8988T (cell line): ENCODE results near the gene IGFL2.
"Not testable (repeated sequence)": the region's sequence is repeated elsewhere in the genome, so short reads cannot be mapped to it uniquely, and the experiment has no call there.

Experiments
- DNase-seq: peaks from one replicate; pipeline ENCODE4 v3.0.0; 2011

The IGFL2 gene

DNA sequence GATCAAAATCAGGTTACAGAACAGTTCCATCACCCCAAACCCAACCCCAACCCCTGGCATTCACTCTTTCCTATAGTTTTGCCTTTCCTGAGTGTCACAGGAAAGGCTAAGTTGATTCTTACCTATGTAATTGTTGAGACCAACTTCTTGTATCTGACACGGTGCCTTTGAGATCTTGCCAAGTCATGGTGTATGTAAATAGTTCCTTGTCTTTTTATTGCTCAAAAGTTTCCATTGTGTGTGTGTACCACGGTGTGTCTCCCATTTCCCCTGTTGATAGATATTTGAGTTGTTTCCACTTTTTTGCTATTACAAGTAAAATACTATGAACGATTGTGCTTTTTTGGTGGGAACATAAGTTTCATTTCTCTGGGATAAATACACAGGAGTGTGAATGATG lies 3.3 kb upstream of the IGFL2 start:
- no peak for DNase-seq

DNA sequence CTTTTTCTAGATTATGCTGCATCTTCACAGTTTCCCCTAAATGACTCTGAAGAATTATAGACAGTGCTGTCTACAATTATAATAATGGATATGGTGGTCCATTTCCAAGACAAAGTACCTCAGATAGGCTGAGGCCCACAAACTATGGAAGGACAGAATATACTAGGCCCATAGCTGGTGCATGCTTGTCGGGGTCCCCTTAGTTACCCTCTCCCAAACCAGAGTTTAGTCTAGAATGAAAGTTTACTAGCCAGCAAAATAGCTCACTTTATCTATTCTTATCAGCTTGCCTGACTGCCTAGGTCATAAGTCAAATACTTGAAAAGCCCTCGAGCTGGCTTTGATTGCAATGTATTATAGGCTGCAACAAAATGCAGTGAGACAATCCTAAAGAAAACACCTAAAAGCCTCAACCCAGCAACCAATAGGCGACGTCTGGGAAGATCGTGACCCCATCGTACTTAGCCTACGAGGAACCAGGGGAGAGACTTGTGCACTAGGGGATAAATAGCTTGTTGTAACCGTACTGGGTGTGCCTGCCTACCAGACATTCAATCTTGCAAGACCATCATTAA lies 785 bp upstream of the IGFL2 start:
- DNase-seq: no peak

DNA sequence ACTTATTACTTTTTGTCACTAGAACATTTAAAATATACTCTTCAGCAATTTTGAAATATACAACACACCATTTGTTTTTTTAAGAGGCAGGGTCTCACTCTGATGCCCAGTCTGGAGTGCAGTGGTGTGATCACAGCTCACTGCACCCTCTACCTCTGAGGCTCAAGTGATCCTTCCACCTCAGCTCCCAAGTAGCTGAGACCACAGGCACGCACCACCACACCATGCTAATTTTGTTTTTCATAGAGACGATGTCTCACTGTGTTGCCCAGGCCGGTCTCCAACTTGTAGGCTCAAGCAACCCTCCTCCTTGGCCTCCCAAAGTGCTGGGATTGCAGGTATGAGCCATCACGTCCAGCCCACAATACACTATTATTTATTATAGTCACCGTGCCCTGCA lies 2.6 kb downstream of the IGFL2 start:
- no peak for DNase-seq

DNA sequence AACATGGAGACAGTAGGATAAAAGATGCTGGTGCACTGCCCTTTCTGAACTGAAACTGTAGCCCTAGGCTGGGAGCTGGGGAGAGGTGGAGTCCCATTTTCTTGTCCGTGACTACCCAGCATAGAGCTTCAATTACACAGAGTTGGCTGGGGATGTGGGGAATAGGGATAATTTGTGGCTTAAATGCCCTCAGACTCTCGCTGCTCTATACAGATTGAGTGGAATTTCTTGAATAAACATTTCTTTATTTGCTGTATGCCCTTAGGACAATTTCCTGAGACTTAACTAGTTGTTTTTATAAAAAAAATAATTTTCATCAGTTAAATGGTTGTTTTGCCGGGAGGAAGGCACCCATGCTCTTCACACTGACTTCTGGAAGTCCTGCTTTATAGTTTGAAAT lies 7.2 kb downstream of the IGFL2 start:
- no peak for DNase-seq

DNA sequence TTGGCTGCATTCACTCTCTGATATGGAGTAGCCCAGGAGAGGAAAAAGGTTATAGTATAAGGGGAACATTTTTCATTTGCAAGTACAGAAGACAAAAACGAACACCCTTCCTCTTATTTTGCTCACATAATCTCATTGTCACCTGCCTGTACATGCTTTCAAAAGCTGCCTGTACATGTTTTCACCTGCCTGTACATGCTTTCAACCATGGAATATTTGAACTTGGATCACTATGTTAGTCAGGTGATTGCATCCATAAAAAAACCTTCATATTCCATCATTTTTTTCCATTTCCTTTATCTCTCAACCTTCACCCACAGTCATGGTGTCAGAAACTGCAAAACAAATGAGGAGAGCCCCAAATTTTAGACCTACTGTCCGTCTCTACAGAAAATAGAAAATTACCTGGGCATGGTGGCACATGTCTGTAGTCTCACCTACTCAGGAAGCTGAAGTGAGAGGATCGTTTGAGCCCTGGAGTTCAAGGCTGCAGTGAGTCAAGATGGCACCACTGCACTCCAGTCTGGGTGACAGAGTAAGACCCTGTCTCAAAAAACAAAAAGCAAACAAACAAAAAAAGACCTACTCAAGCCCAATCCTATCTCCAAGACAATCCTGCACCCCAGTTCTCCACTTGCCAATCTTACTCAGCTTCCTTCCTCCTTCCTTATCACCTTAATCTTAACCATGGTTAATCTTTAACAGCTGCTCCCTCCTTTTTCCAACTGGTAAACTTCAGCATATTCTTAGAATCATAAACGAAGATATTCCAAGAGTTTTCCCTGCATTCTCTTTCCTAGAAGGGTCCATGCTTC lies 11.6 kb downstream of the IGFL2 start:
- DNase-seq: no peak

DNA sequence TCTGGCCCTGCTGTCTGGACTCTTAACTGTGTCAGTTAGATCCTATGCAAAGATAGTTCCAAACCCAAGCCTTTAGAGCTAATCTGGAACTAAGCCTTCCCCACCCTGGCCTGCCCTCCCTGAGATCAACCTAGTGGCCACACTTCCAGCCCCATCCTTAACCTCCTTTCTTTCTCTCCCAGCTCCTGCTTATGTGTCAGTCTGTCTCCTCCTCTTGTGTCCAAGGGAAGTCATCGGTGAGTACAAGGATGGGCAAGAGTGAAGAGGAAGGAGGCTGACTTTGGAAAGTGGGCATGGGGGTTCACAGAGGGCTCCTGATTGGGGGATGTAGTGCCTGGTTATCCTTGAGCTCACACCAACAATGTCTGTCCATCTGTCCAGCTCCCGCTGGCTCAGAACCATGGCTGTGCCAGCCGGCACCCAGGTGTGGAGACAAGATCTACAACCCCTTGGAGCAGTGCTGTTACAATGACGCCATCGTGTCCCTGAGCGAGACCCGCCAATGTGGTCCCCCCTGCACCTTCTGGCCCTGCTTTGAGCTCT lies 12.3 kb downstream of the IGFL2 start:
- no peak for DNase-seq

DNA sequence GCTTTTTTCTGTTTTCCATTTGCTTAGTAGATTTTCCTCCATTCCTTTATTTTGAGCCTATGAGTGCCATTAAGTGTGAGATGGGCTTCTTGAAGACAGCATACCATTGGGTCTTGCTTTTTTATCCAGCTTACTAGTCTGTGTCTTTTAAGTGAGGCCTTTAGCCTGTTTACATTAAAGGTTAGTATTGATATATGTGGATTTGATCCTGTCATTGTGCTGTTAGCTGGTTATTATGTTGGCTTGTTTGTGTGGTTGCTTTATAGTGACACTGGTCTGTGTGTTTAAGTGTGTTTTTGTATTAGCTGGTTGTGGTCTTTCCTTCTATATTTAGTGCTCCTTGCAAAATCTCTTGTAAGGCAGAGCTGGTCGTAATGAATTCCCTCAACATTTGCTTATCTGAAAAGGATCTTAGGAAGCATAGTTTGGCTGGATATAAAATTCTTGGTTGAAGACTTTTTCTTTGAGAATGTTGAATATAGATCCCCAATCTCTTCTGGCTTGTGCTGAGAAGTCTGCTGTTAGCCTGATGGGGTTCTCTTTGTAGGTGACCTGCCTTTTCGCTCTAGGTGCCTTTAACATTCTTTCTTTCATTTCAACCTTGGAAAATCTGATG lies 13.7 kb downstream of the IGFL2 start:
- DNase-seq: not testable (repeated sequence)

DNA sequence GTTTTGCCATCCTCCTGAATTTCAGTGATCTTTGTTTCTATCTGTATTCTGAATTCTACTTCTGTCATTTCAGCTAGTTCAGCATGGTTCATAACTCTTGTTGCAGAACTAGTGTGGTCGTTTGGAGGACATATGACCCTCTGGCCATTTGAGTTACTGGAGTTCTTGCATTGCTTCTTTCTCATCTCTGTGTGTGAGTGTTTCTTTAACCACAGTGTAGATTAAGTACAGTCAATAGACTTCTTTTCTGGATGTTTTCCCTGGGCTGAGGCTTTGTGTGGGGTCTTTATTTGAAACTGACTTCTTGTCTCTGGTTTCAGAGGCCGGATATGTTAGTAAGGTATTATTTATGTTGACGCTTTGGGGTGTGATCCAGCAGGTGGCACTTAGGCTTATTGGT lies 14.7 kb downstream of the IGFL2 start:
- no peak for DNase-seq

DNA sequence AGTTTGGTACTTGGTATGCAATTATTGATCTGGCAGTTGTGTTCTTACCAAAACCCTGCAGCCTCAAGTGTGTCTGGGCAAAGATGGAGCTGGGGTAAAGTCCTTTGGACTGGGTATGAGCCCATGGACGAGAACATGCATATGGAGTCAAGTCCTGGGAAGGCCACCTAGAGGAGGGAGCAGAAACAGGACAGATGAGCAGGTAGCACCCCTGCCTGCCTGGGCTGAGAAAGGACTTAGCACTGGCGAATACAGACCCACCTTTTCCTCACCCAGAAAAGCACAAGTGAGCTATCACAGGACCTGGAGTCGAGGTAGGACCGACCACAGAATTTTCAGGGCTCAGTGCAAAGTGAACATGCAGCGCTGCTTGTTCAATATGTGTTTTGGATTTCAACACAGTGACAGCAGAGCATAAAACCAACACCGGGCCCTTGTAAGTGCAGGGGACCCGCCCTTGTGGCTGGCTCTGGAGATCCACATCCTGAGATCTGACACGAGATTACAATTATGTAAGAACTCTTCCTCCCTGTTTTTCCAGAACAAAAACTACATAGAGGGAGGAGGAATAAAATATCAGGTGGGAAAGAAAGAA lies 25.9 kb downstream of the IGFL2 start:
- DNase-seq: no peak

DNA sequence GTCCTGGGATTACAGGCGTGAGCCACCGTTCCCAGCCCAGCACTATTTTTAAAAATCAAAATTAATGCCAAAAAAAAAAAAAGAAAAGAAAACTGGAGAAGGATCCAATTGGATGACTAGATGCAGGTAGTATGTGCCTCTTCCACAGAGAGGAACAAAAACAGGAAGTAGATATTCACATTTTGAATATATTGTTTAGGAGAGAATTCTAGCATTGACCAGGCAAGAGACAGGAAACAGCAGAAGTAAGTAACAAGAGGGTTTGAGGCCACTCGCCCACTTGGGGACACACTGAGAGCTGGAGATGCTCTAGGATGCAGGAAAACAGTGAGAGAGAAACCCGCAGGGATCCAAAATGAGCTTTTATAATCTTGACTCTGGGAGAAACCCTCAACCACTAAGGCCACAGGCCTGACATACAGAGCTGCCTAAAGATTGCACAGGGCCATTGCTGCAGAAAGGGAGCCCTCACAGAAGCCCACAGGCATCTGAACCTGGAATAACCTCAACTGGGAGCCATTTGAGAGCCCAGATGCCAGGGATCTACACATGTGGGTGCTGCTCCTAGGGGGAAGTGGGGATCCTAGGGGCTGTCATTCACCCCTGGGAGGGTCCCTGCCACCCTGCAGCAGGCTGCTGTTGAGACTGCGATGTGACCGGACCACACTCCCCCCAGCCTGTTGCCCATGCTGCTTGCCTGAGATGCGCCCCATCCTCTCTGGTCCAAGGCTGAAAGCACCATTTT lies 28.2 kb downstream of the IGFL2 start:
- no peak for DNase-seq

DNA sequence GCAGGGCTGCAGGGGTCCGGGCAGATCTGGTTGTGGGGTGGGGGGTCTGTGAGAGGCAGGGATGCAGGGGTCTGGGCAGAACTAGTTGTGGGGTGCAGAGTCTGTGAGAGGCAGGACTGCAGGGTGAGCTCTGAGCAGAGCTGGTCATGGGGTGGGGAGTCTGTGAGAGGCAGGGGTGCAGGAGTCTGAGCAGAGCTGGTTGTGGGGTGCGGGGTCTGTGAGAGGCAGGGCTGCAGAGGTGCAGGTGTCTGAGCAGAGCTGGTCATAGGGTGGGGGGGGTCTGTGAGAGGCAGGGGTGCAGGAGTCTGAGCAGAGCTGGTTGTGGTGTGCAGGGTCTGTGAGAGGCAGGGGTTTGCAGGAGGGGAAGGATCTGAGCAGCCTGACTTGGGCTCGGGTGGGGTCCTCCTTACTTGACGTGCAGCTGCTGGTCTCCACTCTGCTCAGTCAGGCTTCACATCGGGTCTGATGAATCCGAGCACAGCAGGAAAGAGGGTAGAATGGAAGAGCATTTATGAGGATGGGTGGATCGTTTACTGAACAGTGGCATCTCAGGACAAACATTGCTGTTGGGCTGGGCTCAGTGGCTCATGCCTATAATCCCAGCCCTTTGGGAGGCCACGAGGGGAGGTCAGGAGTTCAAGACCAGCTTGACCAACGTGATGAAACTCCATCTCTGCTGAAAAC lies 31.2 kb downstream of the IGFL2 start:
- no peak for DNase-seq

DNA sequence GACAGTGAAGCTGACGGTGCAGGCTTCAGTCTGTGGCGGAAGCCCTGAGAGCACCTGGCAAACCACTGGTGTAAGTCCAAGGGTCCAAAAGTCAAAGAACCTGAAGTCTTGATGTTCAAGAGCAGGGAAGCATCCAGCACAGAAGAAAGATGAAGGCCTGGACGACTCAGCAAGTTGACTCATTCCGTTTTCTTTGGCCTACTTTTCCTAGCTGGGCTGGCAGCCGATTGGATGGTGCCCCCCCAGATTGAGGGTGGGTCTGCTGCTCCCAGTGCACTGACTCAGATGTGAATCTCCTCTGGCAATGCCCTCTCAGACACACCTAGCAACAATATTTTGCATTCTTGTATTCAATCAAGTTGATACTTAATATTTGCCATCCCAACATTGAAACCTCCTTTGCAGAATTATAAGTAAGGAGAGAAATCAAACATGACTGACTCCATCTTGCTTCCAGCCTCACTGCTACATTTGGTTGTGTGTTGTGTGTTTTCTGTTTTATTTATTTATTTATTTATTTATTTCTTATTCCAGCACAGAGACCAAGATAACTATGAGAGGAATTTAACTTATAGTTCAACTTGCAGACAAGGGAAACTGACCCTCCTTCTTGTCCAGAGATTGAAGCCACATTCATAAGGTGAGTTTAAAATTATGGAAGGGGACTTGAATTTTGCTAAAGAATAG lies 32.8 kb downstream of the IGFL2 start:
- no peak for DNase-seq

DNA sequence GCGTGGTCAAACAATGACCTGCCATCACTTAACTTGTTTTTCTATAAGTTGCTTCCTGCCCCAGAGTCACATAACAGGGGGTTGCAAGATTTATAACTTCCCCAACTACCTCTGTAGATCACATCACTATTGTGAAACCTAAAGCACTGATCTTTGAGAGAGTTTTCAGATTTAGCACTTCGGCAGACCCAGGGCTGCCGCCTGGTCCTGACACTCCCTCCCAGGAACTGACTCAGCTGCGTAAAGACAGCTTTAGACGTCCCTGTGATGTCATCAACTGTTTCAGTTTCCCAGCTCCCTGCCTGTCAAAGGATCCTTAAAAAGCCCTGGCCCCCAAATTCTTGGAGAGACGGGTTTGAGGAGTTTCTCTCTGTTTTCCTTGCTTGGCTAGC lies 33.3 kb downstream of the IGFL2 start:
- DNase-seq: no peak

DNA sequence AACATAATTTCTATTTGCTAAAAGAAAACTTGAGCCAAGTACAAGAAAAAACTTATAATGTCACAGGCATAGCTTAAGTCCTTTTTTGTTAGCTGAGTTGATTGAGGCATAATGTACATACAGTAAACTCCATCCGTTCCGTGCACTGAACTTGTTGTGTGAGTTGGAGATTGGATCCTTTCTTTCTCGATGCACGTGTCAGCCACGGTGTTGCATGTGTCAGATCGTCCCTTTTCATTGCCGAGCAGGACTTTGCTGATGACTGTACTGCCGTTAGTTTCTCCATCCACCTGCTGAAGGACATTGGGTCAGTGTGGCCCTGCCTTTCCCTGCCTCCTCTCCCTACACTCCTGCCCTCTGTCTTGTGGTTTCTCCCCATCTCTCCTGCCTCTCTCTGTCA lies 34.4 kb downstream of the IGFL2 start:
- no peak for DNase-seq

DNA sequence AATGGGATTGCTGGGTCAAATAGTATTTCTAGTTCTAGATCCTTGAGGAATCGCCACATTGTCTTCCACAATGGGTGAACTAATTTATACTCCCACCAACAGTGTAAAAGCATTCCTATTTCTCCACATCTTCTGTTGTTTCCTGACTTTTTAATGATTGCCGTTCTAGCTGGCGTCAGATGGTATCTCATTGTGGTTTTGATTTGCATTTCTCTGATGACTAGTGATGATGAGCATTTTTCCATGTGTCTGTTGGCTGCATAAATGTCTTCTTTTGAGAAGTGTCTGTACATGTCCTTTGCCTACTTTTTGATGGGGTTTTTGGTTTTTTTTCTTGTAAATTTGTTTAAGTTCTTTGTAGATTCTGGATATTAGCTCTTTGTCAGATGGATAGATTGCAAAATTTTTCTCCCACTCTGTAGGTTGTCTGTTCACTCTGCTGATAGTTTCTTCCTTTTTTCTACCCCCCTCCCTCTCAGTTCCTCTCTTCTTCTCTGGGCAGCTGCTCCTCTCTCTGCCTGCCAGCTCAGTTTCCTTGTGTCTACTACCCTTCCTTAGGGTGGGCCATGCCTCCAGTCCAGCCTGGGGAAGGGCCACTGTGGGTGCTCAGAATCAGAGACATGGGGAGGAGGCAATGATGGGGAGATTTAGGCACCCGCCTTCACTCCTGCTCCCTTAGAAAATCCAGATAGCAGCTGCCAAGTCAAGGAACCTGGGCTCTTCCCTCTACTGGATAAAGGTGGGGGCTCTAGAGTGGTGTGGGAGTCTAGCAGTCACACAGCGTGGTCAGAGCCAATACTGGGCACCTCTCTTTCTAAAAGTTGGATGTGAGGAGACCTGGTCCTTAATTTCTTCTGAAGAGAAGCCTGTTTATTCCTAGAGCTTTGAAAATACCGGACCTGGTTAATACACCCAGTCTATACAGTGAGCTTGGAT lies 37.0 kb downstream of the IGFL2 start:
- DNase-seq: not testable (repeated sequence)

DNA sequence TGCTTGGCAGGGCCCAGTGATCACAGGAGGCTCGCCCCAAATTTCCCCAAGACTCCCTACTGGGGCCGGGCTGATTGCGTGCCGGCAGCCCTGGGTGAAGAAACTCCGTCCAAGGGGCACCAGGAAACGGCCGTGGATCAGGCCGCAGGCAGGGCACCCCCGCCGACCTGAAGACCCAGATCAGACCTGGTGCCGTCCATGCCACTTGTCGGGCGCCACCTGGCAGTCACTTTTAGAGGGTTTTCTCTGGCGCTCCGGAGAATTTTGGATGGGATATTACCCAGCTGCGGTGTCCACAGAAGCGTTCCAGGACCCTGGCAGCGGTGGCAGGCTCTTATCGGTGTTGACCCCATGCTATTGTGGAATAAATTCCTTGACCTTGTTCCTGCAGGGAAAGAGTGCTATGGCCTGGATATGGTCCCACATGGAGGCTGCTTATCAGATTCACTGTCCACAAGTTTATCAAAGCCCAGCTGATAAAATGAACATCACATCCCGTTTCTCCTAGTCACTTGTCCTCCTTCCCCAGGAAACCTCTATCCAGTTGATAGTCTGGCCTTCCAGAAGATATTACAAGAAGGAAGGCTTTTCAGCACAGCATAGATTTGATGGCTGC lies 38.2 kb downstream of the IGFL2 start:
- DNase-seq: no peak

DNA sequence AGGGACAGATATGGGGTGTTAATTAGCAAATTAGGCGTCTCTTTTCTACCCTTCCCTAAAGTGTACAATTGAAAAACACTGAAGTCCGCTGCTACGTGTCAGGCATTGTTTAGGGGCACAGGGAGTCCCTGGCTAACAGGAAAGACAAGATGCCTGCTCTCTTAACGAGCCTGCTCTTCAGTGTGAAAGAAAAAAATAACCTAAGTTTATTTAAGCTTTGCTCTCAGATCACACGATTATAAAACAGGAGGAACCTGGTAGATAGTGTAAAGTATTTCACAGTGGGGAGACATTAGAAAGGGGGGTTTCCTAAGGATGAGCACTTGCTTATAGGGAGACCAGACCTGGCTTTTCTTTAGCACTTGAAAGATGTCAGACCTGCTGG lies 38.7 kb downstream of the IGFL2 start:
- no peak for DNase-seq

DNA sequence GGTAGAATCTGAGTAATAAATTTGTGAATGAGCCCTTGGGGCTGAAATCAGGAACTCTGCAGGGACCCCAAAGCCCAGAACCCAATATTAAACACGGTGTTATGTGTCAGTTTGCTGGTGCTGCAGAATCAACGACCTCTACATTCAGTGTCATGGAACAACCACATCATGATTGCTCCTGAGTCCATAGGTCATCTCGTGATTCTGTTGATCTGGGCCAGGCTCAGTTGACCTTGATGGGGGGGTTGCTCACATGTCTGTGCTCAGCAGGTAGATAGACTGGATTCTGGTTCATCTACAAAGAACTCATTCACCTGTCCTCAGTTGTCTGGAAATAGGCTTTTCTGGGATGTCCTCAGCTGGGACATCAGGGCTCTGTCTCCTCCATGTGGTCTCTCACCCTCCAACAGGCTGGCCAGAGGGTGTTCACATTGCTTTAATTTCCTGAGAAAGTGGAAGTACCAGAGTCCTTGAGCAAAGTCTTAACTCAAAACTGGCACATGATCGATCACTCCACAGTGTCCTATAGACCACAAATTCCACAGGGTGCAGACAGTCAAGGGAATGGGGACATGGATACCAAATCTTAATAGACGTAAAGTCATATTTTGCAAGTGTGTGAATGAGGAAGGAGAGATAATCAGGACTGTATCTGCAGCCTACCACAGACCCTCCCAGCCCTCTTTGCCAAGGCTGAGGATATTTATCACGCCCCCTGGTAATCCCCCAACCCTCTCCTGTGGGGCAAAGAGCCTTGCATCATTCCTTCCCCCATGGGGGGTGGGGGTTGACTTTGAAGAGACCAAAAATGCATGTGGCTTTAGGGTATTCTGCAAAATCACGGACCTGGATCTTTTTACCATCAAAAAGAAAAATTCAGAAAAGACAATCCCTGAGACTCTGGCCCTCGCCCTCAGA lies 42.2 kb downstream of the IGFL2 start:
- DNase-seq: no peak

DNA sequence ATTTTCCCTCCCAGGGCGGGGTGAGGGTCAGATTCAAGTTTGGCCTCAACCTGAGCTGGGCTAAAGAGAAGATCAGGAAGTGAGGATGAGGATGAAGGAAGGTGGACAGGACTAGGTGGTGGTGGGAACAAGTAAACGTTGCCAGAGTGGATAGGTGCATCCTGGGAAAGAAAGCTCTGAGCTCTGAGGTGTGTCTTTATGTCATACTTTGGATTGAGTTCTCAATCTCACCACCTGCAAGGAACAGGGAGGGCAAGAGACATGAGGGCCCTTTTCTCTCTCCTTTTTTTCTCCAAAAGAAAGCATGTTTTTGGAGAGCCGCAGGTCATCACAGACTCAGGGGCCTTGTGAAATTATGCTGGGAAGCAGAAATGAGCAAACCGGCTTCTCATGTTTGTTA lies 43.3 kb downstream of the IGFL2 start:
- DNase-seq: no peak
